NCI-H2227 (cell line): ENCODE data around the gene GOLGA3.
"Not testable (repeated sequence)": the region's sequence is repeated elsewhere in the genome, so short reads cannot be mapped to it uniquely, and the experiment has no call there.

ENCODE experiments used
- DNase-seq: peaks from one replicate; lab custom pipeline; 2025; ENCODE audit not compliant: unreplicated experiment; lab: John Stamatoyannopoulos, UW

The GOLGA3 gene

GRCh38 chr12:132754160-132754932, 74.3 kb downstream of the GOLGA3 start:
- no peak for DNase-seq

- not testable (repeated sequence) for DNase-seq
Observed at GRCh38 chr12:132753670-132754069, 75.0 kb downstream of the GOLGA3 start.

GRCh38 chr12:132748319-132748718, 80.3 kb downstream of the GOLGA3 start:
- no peak for DNase-seq

GRCh38 chr12:132747896-132748295, 80.8 kb downstream of the GOLGA3 start:
- no peak for DNase-seq

- DNase-seq = no peak
Observed at GRCh38 chr12:132747395-132747794, 81.3 kb downstream of the GOLGA3 start.

GRCh38 chr12:132746613-132747012, 82.1 kb downstream of the GOLGA3 start:
- DNase-seq = no peak

- DNase-seq = no peak
Observed at GRCh38 chr12:132743831-132744230, 84.8 kb downstream of the GOLGA3 start.

GRCh38 chr12:132741620-132742019, 87.0 kb downstream of the GOLGA3 start:
- no peak for DNase-seq

GRCh38 chr12:132740652-132741051, 88.0 kb downstream of the GOLGA3 start:
- no peak for DNase-seq

GRCh38 chr12:132740313-132740646, 88.4 kb downstream of the GOLGA3 start:
- DNase-seq = no peak

GRCh38 chr12:132739600-132740312, 88.9 kb downstream of the GOLGA3 start:
- DNase-seq = no peak

GRCh38 chr12:132736913-132737312, 91.8 kb downstream of the GOLGA3 start:
- DNase-seq = no peak

- DNase-seq = no peak
Observed at GRCh38 chr12:132736378-132736777, 92.3 kb downstream of the GOLGA3 start.

- DNase-seq = no peak
Observed at GRCh38 chr12:132735496-132735895, 93.2 kb downstream of the GOLGA3 start.

- DNase-seq = no peak
Observed at GRCh38 chr12:132734206-132734605, 94.5 kb downstream of the GOLGA3 start.

GRCh38 chr12:132731574-132731973, 97.1 kb downstream of the GOLGA3 start:
- no peak for DNase-seq

- DNase-seq = no peak
Observed at GRCh38 chr12:132730353-132730752, 98.3 kb downstream of the GOLGA3 start.

- no peak for DNase-seq
Observed at GRCh38 chr12:132729541-132730320, 98.9 kb downstream of the GOLGA3 start.

- no peak for DNase-seq
Observed at GRCh38 chr12:132728502-132728901, 100.2 kb downstream of the GOLGA3 start.

GRCh38 chr12:132727091-132727794, 101.4 kb downstream of the GOLGA3 start:
- DNase-seq = no peak

- DNase-seq = no peak
Observed at GRCh38 chr12:132726386-132726785, 102.3 kb downstream of the GOLGA3 start.
